HepG2 (cell line): ENCODE data around the gene RHBDD2. TPM values are rescaled to one million over a fixed set of nuclear protein-coding genes. Genes with fewer than 3 reads are reported as not detected.

Source experiments
- ATAC-seq: fragments of 200-7000 bp; cut with Tn5 transposase; 3 replicates; pipeline ENCODE4 v1.9.1; 2020; ENCODE audit warnings: mild to moderate bottlenecking, moderate library complexity
- BruUV-seq: library from RNA; stranded (reverse); fragments of 400-500 nt; replicated peaks from 2 replicates; lab custom pipeline; 2021; lab: Mats Ljungman, UMichigan
- CTCF ChIA-PET: fragments of 300-600 bp; formaldehyde crosslinking; extraction: SDS; loops from one replicate; lab custom pipeline; 2021; ENCODE audit warnings: low total read pairs, inconsistent platforms, low intra/inter-chr PET ratio; lab: Yijun Ruan, JAX
- POLR2A ChIA-PET: fragments of 350-600 bp; sonication (Branson Sonifier 250); formaldehyde crosslinking; loops from one replicate; lab custom pipeline; 2020; ENCODE audit warnings: antibody characterized with exemption, inconsistent platforms; lab: Yijun Ruan, JAX
- DNase-seq: peaks from one replicate; pipeline ENCODE4 v3.0.0-alpha.2; 2015; ENCODE audit warnings: low spot score
- FAIRE-seq: peaks from 3 replicates; lab custom pipeline; 2011; peaks lifted over from hg19 to GRCh38; lab: Jason Lieb, UNC
- H2AFZ ChIP-seq: one replicate; pipeline ENCODE4 v1.6.1; 2011; ENCODE audit warnings: low read length, inconsistent platforms
- H3K27ac ChIP-seq: fragments of 300-600 bp; 3 replicates; pipeline ENCODE4 v1.8.0; 2011; ENCODE audit warnings: mixed run types, mild to moderate bottlenecking, mixed read lengths, low read length, inconsistent platforms; ENCODE audit not compliant: insufficient read depth; ENCODE audit errors: extremely low read length
- H3K27me3 ChIP-seq, 2 experiments: fragments of 200-600 bp in 1 of 2; 2 replicates in 1 of 2; 3 replicates in 1 of 2; pipeline versions ENCODE4 v1.6.0 to v1.8.0; 2011; ENCODE audit warnings: low read length in 2 of 2, mild to moderate bottlenecking in 2 of 2, moderate library complexity in 2 of 2, inconsistent platforms in 1 of 2; ENCODE audit not compliant: insufficient read depth in 2 of 2, control insufficient read depth in 1 of 2
- H3K36me3 ChIP-seq, 2 experiments: fragments of 200-600 bp in 1 of 2; replicated peaks in 1 of 2; 2 replicates in 1 of 2; 3 replicates in 1 of 2; pipeline versions ENCODE4 v1.5.1 to v1.8.0; 2011; ENCODE audit warnings: low read length in 2 of 2, inconsistent platforms in 1 of 2; ENCODE audit not compliant: insufficient read depth in 2 of 2, control insufficient read depth in 1 of 2
- H3K4me1 ChIP-seq: 2 replicates; pipeline ENCODE4 v1.5.1; 2012; ENCODE audit warnings: low read length, inconsistent platforms; ENCODE audit not compliant: insufficient read depth
- H3K4me2 ChIP-seq: 2 replicates; pipeline ENCODE4 v1.6.0; 2011; ENCODE audit warnings: low read depth, low read length, inconsistent platforms
- H3K4me3 ChIP-seq, 3 experiments: fragments of 200-600 bp in 1 of 3; sonication (generic), shearing (Covaris generic) in 1 of 3; replicated peaks in 1 of 3; 2 replicates each; pipeline ENCODE4 v1.5.1; 2011 to 2016; ENCODE audit warnings: low read length in 3 of 3, inconsistent platforms in 2 of 3, low read depth in 2 of 3, mild to moderate bottlenecking in 2 of 3, control low read depth in 1 of 3, mixed read lengths in 1 of 3; ENCODE audit not compliant: insufficient read depth in 1 of 3
- H3K79me2 ChIP-seq: one replicate; pipeline ENCODE4 v1.6.1; 2011; ENCODE audit warnings: low read length, inconsistent platforms; ENCODE audit not compliant: insufficient read depth
- H3K9ac ChIP-seq: 2 replicates; pipeline ENCODE4 v1.6.0; 2011; ENCODE audit warnings: mild to moderate bottlenecking, low read depth, low read length, inconsistent platforms; ENCODE audit not compliant: insufficient read depth
- H3K9me3 ChIP-seq: 2 replicates; pipeline ENCODE4 v1.5.1; 2012; ENCODE audit warnings: mild to moderate bottlenecking, low read length
- H4K20me1 ChIP-seq: 2 replicates; pipeline ENCODE4 v1.6.0; 2011; ENCODE audit warnings: inconsistent platforms, mild to moderate bottlenecking, low read length, moderate library complexity; ENCODE audit not compliant: insufficient read depth
- CBX5 ChIP-seq: sonication (generic); formaldehyde crosslinking; IDR thresholded peaks from 2 replicates; pipeline ENCODE4 v1.4.0; 2020; ENCODE audit warnings: missing genetic modification reagents, borderline replicate concordance
- GZF1 ChIP-seq: sonication (generic); formaldehyde crosslinking; IDR thresholded peaks from 2 replicates; pipeline ENCODE4 v1.5.1; 2020; ENCODE audit warnings: mild to moderate bottlenecking, missing genetic modification reagents
- HDAC1 ChIP-seq: sonication (generic); formaldehyde crosslinking; IDR thresholded peaks from 2 replicates; pipeline ENCODE4 v1.5.1; 2020; ENCODE audit warnings: mild to moderate bottlenecking, missing genetic modification reagents
- SMC3 ChIP-seq: IDR thresholded peaks from 2 replicates; pipeline ENCODE4 v1.6.1; 2011; ENCODE audit warnings: low read length, improper control_type of control experiment
- XRCC5 ChIP-seq: fragments of 200-400 bp; formaldehyde crosslinking; optimal IDR thresholded peaks from 2 replicates; pipeline ENCODE3; 2017; ENCODE audit warnings: mild to moderate bottlenecking, low read length
- ZNF605 ChIP-seq: sonication (generic); formaldehyde crosslinking; IDR thresholded peaks from 2 replicates; pipeline ENCODE4 v1.8.0; 2022; ENCODE audit warnings: mild to moderate bottlenecking, missing genetic modification reagents
- ZNF615 ChIP-seq: sonication (generic); formaldehyde crosslinking; IDR thresholded peaks from 2 replicates; pipeline ENCODE4 v1.5.0; 2020; ENCODE audit warnings: mild to moderate bottlenecking, missing genetic modification reagents, borderline replicate concordance
- WGBS: methylation state at CpG from one replicate; pipeline ENCODE4 v1.1.6; 2017; ENCODE audit warnings: low lambda C conversion rate; 5-methylcytosine and 5-hydroxymethylcytosine counted together
- in situ Hi-C: cut with HindIII; loops from 2 replicates; pipeline ENCODE4 v1.10.0; 2017; ENCODE audit warnings: low pct_unique_long_range_greater_than_20kb; ENCODE audit not compliant: extremely low pct_ligation_motif_present
- intact Hi-C: fragments of 100-400 bp; cut with micrococcal nuclease; formaldehyde crosslinking; loops from one replicate; pipeline ENCODE4 v1.10.0; 2022; ENCODE audit not compliant: unreplicated experiment
- polyA plus RNA-seq, 8 experiments: library from polyadenylated mRNA; depleted of rRNA in 3 of 8; stranded (reverse) in 7 of 8; unstranded in 1 of 8; fragments of >200 nt; fragmentation: Illumina TruSeq in 4 of 8; extraction: Trizol in 4 of 8; gene quantifications; 2 replicates each; pipeline versions ENCODE4 v1.2.1 to v1.2.3, GENCODE V29; 2011 to 2016; ENCODE audit warnings: low read depth in 4 of 8, missing spikeins in 1 of 8, mixed read lengths in 1 of 8; ENCODE audit not compliant: insufficient read depth in 1 of 8
- total RNA-seq, 5 experiments: library from RNA; depleted of rRNA; stranded (reverse); fragments of >200 nt; fragmentation: Illumina TruSeq; extraction: Trizol; gene quantifications; 2 replicates each; pipeline ENCODE4 v1.2.3, GENCODE V29; 2016; ENCODE audit warnings: low read depth in 1 of 5
- TF ChIP-seq, protein P1 (sequence below), 2 experiments: fragments of 450-650 bp in 1 of 2; sonication (generic) in 1 of 2; formaldehyde crosslinking; IDR thresholded peaks; 2 replicates each; pipeline versions ENCODE4 v1.5.0 to v1.8.0; 2020 to 2022; ENCODE audit warnings: mild to moderate bottlenecking in 1 of 2, missing genetic modification reagents in 1 of 2
- TF ChIP-seq, protein P2 (sequence below): sonication (generic); formaldehyde crosslinking; IDR thresholded peaks from 2 replicates; pipeline ENCODE4 v1.4.0; 2020; ENCODE audit warnings: low read depth, missing genetic modification reagents
- TF ChIP-seq, protein P3 (sequence below): sonication (generic); formaldehyde crosslinking; IDR thresholded peaks from 2 replicates; pipeline ENCODE4 v1.4.0; 2020; ENCODE audit warnings: missing genetic modification reagents
- TF ChIP-seq, protein P4 (sequence below), 2 experiments: sonication (generic) in 1 of 2; formaldehyde crosslinking in 1 of 2; IDR thresholded peaks; 2 replicates each; pipeline versions ENCODE4 v1.4.0 to v1.6.1; 2018 to 2020; ENCODE audit warnings: missing genetic modification reagents in 2 of 2, borderline replicate concordance in 1 of 2, low read depth in 1 of 2, mild to moderate bottlenecking in 1 of 2, missing biosample characterization in 1 of 2

RHBDD2 gene
- total and polyA plus RNA-seq, 2 of the 13 experiments (the other 11 are each of a cell fraction or from before 2014, with no cell fraction given) = 23.1 to 26.4 TPM

DNA sequence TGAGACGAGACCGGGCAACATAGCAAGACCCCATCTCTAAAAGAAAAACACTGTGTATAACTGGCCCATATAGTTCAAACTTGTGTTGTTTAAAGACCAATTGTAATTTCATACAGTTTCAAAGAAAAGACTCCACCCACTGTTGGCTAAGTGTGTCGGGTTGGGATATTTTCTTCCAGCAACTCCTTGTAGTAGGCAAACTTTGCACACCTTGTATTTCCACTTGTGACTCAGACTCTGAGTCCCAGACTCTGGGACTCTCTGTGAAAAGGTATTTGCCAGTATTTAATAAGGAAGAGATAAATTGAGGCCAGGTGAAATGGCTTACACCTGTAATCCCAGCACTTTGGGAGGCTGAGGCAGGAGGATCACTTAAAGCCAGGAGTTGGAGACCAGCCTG lies 29.3 kb upstream of the RHBDD2 start:
- no peak overlapping the region for H3K4me3 ChIP-seq
- H3K27ac ChIP-seq = no peak overlapping the region
- DNase-seq = no peak
- H3K79me2 ChIP-seq = no peaks in the 10 kb centered on the region
- no peak for FAIRE-seq
- no peaks in the 10 kb centered on the region for H3K36me3 ChIP-seq
- H3K27me3 ChIP-seq = no peaks in the 10 kb centered on the region
- no peaks in the 10 kb centered on the region for H3K9me3 ChIP-seq
- no TSS peak for BruUV-seq
- ChIA-PET CTCF (no interaction called here), POLR2A (no interaction called here)
- ATAC-seq = no peak
- WGBS = 46% methylated on average over 3 of the region's 3 CpGs
- no peaks in the 10 kb centered on the region for H4K20me1 ChIP-seq
- no peak overlapping the region for H3K9ac ChIP-seq
- in situ Hi-C loops = no loop called here
- no peak overlapping the region for H3K4me2 ChIP-seq
- H2AFZ ChIP-seq = no peak overlapping the region
- TF ChIP-seq HDAC1 = no peak
- TF ChIP-seq, protein P1, sequence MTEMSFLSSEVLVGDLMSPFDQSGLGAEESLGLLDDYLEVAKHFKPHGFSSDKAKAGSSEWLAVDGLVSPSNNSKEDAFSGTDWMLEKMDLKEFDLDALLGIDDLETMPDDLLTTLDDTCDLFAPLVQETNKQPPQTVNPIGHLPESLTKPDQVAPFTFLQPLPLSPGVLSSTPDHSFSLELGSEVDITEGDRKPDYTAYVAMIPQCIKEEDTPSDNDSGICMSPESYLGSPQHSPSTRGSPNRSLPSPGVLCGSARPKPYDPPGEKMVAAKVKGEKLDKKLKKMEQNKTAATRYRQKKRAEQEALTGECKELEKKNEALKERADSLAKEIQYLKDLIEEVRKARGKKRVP (CRISPR knock-in tag; IDR thresholded peaks at IDR 0.05) = no peak
- TF ChIP-seq, protein P2, sequence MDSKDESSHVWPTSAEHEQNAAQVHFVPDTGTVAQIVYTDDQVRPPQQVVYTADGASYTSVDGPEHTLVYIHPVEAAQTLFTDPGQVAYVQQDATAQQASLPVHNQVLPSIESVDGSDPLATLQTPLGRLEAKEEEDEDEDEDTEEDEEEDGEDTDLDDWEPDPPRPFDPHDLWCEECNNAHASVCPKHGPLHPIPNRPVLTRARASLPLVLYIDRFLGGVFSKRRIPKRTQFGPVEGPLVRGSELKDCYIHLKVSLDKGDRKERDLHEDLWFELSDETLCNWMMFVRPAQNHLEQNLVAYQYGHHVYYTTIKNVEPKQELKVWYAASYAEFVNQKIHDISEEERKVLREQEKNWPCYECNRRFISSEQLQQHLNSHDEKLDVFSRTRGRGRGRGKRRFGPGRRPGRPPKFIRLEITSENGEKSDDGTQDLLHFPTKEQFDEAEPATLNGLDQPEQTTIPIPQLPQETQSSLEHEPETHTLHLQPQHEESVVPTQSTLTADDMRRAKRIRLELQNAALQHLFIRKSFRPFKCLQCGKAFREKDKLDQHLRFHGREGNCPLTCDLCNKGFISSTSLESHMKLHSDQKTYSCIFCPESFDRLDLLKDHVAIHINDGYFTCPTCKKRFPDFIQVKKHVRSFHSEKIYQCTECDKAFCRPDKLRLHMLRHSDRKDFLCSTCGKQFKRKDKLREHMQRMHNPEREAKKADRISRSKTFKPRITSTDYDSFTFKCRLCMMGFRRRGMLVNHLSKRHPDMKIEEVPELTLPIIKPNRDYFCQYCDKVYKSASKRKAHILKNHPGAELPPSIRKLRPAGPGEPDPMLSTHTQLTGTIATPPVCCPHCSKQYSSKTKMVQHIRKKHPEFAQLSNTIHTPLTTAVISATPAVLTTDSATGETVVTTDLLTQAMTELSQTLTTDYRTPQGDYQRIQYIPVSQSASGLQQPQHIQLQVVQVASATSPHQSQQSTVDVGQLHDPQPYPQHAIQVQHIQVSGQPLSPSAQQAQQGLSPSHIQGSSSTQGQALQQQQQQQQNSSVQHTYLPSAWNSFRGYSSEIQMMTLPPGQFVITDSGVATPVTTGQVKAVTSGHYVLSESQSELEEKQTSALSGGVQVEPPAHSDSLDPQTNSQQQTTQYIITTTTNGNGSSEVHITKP = no peak
- no peak for TF ChIP-seq SMC3
- no peak for TF ChIP-seq GZF1 (CRISPR knock-in tag)
- TF ChIP-seq, protein P3, sequence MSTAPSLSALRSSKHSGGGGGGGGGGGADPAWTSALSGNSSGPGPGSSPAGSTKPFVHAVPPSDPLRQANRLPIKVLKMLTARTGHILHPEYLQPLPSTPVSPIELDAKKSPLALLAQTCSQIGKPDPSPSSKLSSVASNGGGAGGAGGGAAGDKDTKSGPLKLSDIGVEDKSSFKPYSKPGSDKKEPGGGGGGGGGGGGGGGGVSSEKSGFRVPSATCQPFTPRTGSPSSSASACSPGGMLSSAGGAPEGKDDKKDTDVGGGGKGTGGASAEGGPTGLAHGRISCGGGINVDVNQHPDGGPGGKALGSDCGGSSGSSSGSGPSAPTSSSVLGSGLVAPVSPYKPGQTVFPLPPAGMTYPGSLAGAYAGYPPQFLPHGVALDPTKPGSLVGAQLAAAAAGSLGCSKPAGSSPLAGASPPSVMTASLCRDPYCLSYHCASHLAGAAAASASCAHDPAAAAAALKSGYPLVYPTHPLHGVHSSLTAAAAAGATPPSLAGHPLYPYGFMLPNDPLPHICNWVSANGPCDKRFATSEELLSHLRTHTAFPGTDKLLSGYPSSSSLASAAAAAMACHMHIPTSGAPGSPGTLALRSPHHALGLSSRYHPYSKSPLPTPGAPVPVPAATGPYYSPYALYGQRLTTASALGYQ (CRISPR knock-in tag) = no peak
- no peak for TF ChIP-seq ZNF615 (CRISPR knock-in tag)
- no peak for TF ChIP-seq ZNF605 (CRISPR knock-in tag)
- TF ChIP-seq XRCC5 = no peak
- TF ChIP-seq, protein P4, sequence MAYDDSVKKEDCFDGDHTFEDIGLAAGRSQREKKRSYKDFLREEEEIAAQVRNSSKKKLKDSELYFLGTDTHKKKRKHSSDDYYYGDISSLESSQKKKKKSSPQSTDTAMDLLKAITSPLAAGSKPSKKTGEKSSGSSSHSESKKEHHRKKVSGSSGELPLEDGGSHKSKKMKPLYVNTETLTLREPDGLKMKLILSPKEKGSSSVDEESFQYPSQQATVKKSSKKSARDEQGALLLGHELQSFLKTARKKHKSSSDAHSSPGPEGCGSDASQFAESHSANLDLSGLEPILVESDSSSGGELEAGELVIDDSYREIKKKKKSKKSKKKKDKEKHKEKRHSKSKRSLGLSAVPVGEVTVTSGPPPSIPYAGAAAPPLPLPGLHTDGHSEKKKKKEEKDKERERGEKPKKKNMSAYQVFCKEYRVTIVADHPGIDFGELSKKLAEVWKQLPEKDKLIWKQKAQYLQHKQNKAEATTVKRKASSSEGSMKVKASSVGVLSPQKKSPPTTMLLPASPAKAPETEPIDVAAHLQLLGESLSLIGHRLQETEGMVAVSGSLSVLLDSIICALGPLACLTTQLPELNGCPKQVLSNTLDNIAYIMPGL (CRISPR knock-in tag; IDR thresholded peaks at IDR 0.05; ENCODE audit: borderline replicate concordance in 1 of 2, low read depth in 1 of 2) = no peak
- TF ChIP-seq CBX5 (CRISPR knock-in tag) = no peak
- TF ChIP-seq, all 625 proteins: peak for 0
- intact Hi-C loops = no loop called here
- peaks cover 22% of the 10 kb centered on the region for H3K4me1 ChIP-seq
